Measurements from ENCODE around the gene IL16.

Gene IL16

GRCh38 chr15:81270781-81271491 is 74.3 kb downstream of the IL16 start:
- no peak for DNase-seq (ENCODE audit: low read depth, low spot score)
- H3K4me3 ChIP-seq (ENCODE audit: low read depth, low read length): no peak overlapping the region
- ChIA-PET POLR2A (no interaction called here), CTCF (interaction anchor here (0.6 to 24.6 kb wide), 7 partner anchors 115 to 294 kb away, joined by 3 to 1118 read pairs (median 70); no protein-coding TSS in a partner anchor)
- TF ChIP-seq, protein P1, sequence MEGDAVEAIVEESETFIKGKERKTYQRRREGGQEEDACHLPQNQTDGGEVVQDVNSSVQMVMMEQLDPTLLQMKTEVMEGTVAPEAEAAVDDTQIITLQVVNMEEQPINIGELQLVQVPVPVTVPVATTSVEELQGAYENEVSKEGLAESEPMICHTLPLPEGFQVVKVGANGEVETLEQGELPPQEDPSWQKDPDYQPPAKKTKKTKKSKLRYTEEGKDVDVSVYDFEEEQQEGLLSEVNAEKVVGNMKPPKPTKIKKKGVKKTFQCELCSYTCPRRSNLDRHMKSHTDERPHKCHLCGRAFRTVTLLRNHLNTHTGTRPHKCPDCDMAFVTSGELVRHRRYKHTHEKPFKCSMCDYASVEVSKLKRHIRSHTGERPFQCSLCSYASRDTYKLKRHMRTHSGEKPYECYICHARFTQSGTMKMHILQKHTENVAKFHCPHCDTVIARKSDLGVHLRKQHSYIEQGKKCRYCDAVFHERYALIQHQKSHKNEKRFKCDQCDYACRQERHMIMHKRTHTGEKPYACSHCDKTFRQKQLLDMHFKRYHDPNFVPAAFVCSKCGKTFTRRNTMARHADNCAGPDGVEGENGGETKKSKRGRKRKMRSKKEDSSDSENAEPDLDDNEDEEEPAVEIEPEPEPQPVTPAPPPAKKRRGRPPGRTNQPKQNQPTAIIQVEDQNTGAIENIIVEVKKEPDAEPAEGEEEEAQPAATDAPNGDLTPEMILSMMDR (IDR thresholded peaks at IDR 0.05; ENCODE audit: insufficient read depth, low read length, missing control alignments): no peak

- ChIA-PET POLR2A (no interaction called here), CTCF (interaction anchor here (0.5 to 24.6 kb wide), 7 partner anchors 11 to 293 kb away, joined by 3 to 1118 read pairs (median 51); no protein-coding TSS in a partner anchor)
- H3K4me3 ChIP-seq (ENCODE audit: low read depth, low read length): no peak overlapping the region
- TF ChIP-seq, protein P1 (IDR thresholded peaks at IDR 0.05; ENCODE audit: insufficient read depth, low read length, missing control alignments): no peak
- DNase-seq (ENCODE audit: low read depth, low spot score): no peak
These were observed 75.3 kb downstream of the IL16 start for GRCh38 chr15:81271761-81272644.

- ChIA-PET POLR2A (no interaction called here), CTCF (interaction anchor here (1.4 to 24.6 kb wide), 11 partner anchors 7 to 792 kb away, joined by 3 to 1118 read pairs (median 34); no protein-coding TSS in a partner anchor)
- DNase-seq (ENCODE audit: low read depth, low spot score): no peak
- H3K4me3 ChIP-seq (ENCODE audit: low read depth, low read length): no peak overlapping the region
- TF ChIP-seq, protein P1 (IDR thresholded peaks at IDR 0.05; ENCODE audit: insufficient read depth, low read length, missing control alignments): no peak
These were observed 76.5 kb downstream of the IL16 start for GRCh38 chr15:81273200-81273599.

- CTCF ChIA-PET: interaction anchor here (1.0 to 24.6 kb wide), 23 partner anchors 8 to 791 kb away, joined by 3 to 1118 read pairs (median 17); no protein-coding TSS in a partner anchor
- POLR2A ChIA-PET: no interaction called here
- DNase-seq (ENCODE audit: low read depth, low spot score): no peak
- H3K4me3 ChIP-seq (ENCODE audit: low read depth, low read length): no peak overlapping the region
- TF ChIP-seq, protein P1 (IDR thresholded peaks at IDR 0.05; ENCODE audit: insufficient read depth, low read length, missing control alignments): no peak
These were observed 77.2 kb downstream of the IL16 start for GRCh38 chr15:81273855-81274254.

DNA sequence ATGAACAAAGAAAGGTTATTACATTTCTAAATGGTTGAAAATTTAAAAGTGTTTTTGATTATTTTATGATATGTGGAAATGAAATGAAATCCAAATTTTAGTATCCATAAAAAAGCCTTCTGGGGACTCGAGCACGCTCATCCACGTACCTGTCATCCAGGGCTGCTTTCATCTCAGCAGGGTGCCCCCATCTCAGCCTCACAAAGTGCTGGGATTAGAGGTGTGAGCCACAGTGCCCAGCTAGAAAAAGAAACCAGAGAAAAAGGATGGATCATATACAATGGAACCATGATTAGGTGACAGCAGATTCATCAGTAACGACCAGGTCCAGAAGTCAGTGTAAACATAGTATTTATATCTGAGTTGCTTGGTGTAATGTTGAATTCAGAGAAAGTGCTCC is 77.6 kb downstream of the IL16 start:
- ChIA-PET POLR2A (interaction anchor here (0.7 kb wide), 1 partner anchor 54 kb away, joined by 3 read pairs; no protein-coding TSS in a partner anchor), CTCF (interaction anchor here (0.8 to 24.6 kb wide), 32 partner anchors 8 to 791 kb away, joined by 3 to 1118 read pairs (median 8); no protein-coding TSS in a partner anchor)
- TF ChIP-seq, protein P1 (IDR thresholded peaks at IDR 0.05; ENCODE audit: insufficient read depth, low read length, missing control alignments): no peak
- no peak for DNase-seq (ENCODE audit: low read depth, low spot score)
- no peak overlapping the region for H3K4me3 ChIP-seq (ENCODE audit: low read depth, low read length)

Data from AG04449 (cell line).